HL-60/S4 treated with phorbol 12-myristate 13-acetate at 8.2 ng/mL for 4 days and 3 days (cell line): ENCODE measurements around the gene LEMD2.

Experiments
- in situ Hi-C: fragments of 300-500 bp; cut with MboI; formaldehyde crosslinking; loops from 2 replicates; pipeline ENCODE4 v1.15.0; 2022; ENCODE audit warnings: low sequenced_read_pairs

LEMD2 gene

DNA sequence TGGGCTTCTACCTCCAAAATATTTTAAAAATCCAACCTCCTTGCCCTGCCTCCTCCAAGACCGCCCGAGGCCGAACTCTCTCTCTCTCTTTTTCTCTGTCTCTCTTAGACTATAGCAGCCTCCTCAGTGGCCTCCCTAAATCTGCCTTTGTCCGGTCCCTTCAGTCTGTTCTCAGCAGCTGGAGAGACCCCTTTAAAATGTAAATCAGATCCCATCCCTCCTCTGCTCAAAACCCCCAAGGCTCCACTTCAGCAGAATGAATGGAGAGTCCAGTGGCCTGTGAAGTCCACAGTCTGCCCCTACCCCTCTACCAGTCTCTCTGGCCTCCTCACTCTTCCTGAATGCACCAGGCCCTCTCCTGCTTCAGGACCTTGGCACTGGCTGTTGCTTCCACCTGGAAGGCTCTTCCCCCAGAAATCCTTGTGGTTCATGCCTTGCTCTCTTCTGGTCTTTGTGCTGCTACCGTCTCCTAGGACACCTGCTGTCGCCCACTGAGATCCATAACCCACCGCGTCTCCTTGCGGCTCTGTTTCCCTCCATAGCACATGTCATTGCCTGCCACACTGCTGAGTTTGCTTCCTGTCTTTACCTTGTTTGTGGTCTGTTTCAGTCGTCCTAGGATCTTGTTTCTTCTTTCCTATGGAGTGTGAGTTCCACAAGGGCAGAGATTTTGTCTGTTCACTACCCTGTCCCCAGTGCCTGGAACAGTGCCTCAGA is 8.9 kb upstream of the LEMD2 start:
- in situ Hi-C loops: no loop called here

DNA sequence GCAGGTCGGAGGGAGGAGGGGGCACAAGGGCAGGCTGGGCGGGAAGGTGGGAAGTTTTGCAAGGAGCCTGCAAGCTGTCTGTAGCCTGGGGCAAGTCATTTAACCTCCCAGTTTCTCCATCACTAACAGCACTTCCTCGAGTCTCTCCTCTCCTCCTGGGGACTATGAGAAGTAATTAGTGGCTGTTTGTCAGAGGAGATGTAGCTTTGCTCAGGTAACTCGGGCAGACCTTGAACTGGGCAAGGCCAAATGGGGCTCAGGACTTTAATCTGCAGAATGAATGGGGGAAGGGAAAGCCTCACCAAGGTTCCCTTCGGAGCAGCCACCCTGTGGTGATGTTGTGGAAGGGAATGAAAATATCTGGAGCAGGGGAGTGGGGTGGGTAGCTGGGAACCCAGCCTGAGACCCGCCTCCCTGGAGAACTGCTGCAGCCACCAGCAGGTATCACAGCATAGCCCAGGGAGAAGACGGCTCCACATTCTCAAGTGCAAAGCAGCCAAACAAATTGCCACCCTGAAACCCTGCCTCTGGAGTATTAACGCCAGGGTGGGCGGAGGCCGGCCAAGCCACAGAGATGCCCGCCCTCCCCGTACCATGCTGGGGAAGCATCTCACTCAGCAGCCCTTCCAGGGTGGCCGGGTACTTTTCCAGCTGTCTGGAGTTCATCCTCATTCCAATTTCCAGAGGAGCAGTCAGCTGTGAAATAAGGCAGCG is 6.1 kb upstream of the LEMD2 start:
- in situ Hi-C loops: no loop called here

DNA sequence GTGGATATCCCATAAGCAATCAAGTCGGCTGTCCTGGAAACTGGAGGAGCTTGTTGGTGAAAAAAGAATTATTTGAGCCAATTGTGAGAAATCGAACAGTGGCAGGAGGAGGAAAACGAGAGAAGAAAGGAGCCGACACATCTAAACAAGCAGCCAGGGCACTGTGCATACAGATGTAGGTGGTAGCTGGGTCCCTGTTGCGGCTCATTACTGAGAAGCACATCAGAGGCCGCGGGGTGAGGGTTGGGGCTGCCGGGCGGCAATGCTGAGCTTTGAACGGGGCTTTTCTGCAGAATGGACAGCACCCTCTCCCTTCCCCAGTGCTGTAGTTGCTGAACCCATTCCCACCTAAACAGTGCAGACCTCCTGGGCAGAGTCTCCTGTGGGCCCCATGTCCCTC is 4.1 kb upstream of the LEMD2 start:
- in situ Hi-C loops: no loop called here

- in situ Hi-C loops: no loop called here
Observed at GRCh38 chr6:33791620-33792019, 2.7 kb upstream of the LEMD2 start.

DNA sequence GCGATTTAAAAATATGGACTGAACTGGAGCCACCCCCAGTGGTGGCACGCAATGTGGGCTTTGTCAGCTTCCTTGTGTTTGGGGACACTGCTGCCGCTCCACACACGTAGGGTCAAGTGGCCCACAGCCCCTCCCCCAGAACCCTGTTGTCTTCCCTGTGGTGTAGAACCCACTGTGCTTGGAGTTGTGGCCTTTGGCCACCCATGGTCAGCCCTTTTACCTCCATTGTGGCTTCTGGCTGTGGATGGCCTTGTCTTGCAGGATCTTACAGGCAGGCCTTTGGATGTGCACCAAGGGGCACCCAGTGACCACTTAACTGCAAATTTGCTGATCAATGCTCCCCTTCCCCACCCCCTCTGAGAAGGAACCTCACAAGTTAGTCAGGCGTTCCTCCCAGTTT is 2.0 kb upstream of the LEMD2 start:
- in situ Hi-C loops: no loop called here

GRCh38 chr6:33790379-33790778 is 1.4 kb upstream of the LEMD2 start:
- in situ Hi-C loops: no loop called here

- in situ Hi-C loops: no loop called here
Observed at GRCh38 chr6:33789550-33789895, 593 bp upstream of the LEMD2 start.

DNA sequence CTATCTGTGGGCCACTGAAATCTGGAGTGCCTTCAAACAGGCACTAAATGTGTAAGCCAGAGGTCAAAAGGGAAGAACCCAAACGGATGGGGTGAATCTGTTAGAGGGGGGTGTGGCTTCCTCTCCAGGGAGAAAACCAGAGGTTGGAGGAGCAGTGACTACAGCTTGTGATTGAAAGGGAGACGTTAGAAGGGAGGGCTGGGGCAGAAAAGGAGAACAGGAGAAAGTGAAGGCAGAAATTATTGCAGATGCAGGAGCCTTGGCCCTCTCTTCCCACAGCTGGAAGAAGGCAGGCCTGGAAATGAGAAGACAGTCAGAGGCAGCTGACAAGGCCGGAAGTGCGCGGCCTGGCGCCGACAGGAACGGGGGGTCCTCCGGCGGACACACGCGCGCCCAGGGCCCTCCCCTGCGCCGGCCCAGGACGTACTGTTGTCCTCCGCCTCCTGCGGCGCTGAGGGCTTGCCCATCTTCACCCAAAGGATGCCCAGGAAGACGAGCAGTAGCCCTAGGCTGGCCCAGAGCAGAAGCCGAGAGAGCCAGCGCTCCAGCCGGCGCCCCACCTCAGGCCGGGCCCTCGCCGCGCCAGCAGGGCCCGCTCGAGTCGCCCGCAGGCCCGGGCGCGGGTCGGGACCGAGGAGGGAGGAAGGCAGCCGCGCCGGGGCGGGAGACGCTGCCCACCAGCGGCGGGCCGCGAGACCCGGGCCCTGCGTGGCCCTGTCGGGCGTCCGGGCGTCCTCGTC is 806 bp downstream of the LEMD2 start:
- in situ Hi-C loops: no loop called here

- in situ Hi-C loops: no loop called here
Observed at GRCh38 chr6:33787346-33787953, 1.5 kb downstream of the LEMD2 start.

GRCh38 chr6:33786736-33787135 is 2.2 kb downstream of the LEMD2 start:
- in situ Hi-C loops: no loop called here

DNA sequence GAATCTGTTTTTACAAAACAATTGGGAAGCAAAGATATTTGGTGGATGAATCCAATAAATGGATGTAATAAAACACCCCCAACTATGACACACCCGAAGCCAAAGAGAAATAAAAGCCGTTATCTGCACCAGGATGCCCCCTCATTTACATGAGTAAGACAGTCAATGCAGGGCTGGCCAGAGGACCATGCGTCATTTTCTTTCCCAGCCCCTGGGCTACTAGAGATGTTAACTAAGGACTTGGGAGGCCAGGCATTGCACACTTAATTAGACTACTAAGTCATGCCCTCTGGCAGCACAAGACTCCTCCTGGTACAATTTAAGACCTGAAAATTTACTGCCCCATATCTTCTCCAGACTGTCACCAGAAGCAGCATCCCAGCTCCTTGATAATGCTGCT is 3.2 kb downstream of the LEMD2 start:
- in situ Hi-C loops: no loop called here

- in situ Hi-C loops: no loop called here
Observed at GRCh38 chr6:33784787-33785186, 4.1 kb downstream of the LEMD2 start.

DNA sequence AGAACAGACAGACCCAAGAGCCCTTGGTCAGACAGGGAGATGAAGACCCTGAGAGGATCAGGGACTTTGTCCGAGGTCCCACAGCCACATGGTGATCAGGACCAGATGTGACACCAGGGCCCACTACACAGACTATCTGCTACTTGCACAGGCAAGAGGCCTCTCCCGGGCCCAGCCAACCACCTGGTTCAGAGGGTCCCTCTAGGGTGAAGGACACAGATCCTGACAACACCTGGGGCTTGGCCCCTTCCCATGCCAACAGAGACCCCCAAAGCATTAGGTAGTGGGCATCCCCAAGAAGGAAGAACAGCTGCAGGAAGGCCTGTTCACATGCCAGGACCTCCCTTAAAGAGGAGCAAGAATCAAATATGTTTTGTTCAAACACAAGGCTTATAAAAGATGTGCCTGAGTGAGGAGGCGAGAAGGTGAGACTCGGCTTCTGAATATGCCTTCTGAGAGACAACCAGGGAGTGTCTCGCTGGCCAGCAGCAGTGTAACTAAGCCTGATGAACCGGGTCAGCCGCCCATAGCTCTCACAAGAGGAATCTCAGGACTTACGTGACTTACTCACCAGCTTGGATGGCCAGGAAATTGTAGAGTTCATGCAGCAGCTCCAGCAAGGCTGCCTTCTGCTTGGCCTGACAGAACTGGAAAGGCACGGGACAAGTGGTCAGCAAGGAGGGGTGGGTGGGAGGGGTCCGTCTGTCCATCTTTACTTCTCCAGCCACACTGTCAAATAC is 5.0 kb downstream of the LEMD2 start:
- in situ Hi-C loops: no loop called here

DNA sequence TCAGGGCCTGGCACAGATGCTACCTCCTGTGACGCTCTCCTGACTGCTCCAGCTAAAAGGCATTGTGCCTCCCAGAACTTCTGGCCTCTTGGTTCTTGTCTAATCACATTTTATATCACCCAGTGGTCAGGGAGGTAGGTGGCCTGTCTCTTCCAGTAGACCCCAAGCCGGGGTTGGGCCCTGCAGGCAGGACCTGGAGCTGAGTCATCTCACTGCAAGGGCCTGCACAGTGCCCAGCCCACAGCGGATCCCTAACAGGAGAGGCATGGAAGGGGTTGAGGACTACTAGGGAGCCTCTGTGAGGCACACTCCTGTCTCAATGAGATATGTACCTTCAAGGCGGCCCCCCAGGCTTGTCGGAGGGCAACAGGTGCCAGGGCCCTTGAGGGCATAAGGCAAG is 6.4 kb downstream of the LEMD2 start:
- in situ Hi-C loops: no loop called here

DNA sequence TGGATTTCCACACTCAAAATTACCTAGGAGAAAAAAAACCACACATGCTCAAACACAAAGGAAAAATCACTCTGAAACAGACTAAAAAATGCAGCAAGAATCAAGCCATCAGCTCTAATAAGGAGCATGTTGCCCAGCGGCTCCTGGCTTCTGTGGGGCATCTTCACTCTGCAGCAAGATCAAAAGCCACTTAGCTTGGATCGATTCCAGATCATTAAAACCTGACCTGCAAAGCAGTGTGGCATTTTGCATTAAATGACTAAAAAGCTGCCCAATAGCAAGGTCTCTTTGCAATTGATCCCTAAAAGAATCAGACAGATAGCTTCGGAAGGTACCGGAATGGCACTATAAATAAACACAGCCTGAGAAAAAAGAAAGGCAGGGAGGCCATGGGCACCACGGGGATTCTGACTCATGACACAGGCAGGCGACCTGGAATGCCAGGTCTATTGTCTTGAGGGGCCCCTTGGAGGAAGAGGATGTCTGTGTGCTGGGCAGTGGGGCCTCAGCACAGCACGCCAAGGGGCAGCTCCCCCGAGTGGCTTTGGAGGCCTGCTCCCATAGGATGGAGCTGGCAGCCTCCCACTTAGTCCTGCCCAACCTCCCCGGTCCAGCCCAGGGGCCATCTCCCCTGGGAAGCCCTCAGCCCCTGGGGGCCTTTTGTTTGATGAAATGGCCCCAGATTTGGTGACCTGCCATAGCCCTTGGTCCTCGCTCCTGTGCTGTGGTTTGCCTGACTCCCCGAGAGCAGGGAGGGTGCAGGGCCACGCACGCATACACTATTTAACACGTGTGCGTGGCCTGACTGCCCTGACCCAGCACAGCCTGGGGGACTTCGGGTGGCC is 7.6 kb downstream of the LEMD2 start:
- in situ Hi-C loops: no loop called here

- in situ Hi-C loops: no loop called here
Observed at GRCh38 chr6:33779895-33780294, 9.0 kb downstream of the LEMD2 start.

DNA sequence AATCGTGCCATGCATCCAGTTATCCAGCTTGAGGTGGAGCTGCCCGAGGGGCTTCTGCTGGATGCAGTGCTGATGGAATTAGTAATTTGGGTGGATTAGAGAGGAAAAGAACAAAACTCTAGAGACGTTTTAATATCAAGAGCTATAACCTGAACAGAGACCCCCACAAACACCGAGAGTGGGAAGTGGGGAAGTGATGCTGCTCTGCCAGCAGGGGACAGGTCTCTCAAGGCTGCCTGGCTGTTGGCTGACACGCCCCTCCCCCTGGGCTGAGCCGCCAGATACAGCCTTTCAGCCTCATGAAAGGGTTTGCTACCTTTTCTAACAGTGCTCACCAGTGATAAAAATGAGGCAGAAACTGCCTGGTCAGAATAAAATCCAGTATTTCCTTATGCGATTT is 9.6 kb downstream of the LEMD2 start:
- in situ Hi-C loops: no loop called here

- in situ Hi-C loops: no loop called here
Observed at GRCh38 chr6:33778444-33779121, 10.3 kb downstream of the LEMD2 start.
